HEK293 (cell line): ENCODE results near the gene SLC25A19.
"Not testable (repeated sequence)": the region's sequence is repeated elsewhere in the genome, so short reads cannot be mapped to it uniquely, and the experiment has no call there.

ENCODE experiments used
- CTCF ChIA-PET: fragments of 350-600 bp; formaldehyde crosslinking; extraction: SDS; loops from one replicate; lab custom pipeline; 2021; ENCODE audit warnings: antibody characterized with exemption; lab: Yijun Ruan, JAX
- POLR2A ChIA-PET: fragments of 300-600 bp; formaldehyde crosslinking; extraction: SDS; loops from one replicate; lab custom pipeline; 2020; ENCODE audit warnings: antibody characterized with exemption, inconsistent platforms; lab: Yijun Ruan, JAX
- H3K27ac ChIP-seq: fragments of 200-500 bp; sonication (Bioruptor generic); 2 replicates; pipeline ENCODE4 v1.5.1; 2014; ENCODE audit warnings: low read depth, low read length, control low read depth, inconsistent platforms; ENCODE audit errors: extremely low read depth
- H3K36me3 ChIP-seq, 2 experiments: fragments of 200-500 bp in 1 of 2; sonication (Bioruptor generic) in 1 of 2; 1 replicate in 1 of 2; 2 replicates in 1 of 2; pipeline ENCODE4 v1.5.1; 2014 to 2017; ENCODE audit warnings: inconsistent platforms in 2 of 2, low read length in 2 of 2; ENCODE audit not compliant: control insufficient read depth in 2 of 2, insufficient read depth in 1 of 2
- H3K4me1 ChIP-seq: fragments of 200-500 bp; sonication (Bioruptor generic); 2 replicates; pipeline ENCODE4 v1.5.1; 2014; ENCODE audit warnings: mild to moderate bottlenecking, low read length, inconsistent platforms; ENCODE audit not compliant: control insufficient read depth, insufficient read depth
- H3K4me3 ChIP-seq: 2 replicates; pipeline ENCODE4 v1.5.1; 2011; ENCODE audit warnings: low read depth, mild to moderate bottlenecking, control low read depth, low read length, moderate library complexity
- H3K9me3 ChIP-seq: fragments of 200-500 bp; sonication (Bioruptor generic); 2 replicates; pipeline ENCODE4 v1.5.1; 2014; ENCODE audit warnings: low read depth, low read length, inconsistent platforms; ENCODE audit not compliant: control insufficient read depth, insufficient read depth
- EGR2 ChIP-seq: fragments of 450-650 bp; formaldehyde crosslinking; IDR thresholded peaks from 2 replicates; pipeline ENCODE4 v1.5.1; 2016; ENCODE audit warnings: low read depth, missing biosample characterization, missing genetic modification characterization
- GLIS1 ChIP-seq: fragments of 450-650 bp; formaldehyde crosslinking; IDR thresholded peaks from 2 replicates; pipeline ENCODE4 v1.5.1; 2016; ENCODE audit warnings: missing biosample characterization, missing genetic modification characterization
- KLF1 ChIP-seq: fragments of 450-650 bp; formaldehyde crosslinking; IDR thresholded peaks from 2 replicates; pipeline ENCODE4 v1.5.1; 2016; ENCODE audit warnings: missing biosample characterization, missing genetic modification characterization
- KLF7 ChIP-seq: fragments of 450-650 bp; formaldehyde crosslinking; IDR thresholded peaks from 2 replicates; pipeline ENCODE4 v1.5.1; 2016; ENCODE audit warnings: missing biosample characterization, missing genetic modification characterization, borderline replicate concordance
- YY1 ChIP-seq: fragments of 450-650 bp; formaldehyde crosslinking; IDR thresholded peaks from 2 replicates; pipeline ENCODE4 v1.5.1; 2018; ENCODE audit warnings: missing biosample characterization, missing genetic modification characterization
- ZBTB17 ChIP-seq: fragments of 450-650 bp; formaldehyde crosslinking; IDR thresholded peaks from 2 replicates; pipeline ENCODE4 v1.5.1; 2016; ENCODE audit warnings: missing biosample characterization, missing genetic modification characterization
- ZIC2 ChIP-seq: fragments of 450-650 bp; formaldehyde crosslinking; IDR thresholded peaks from 2 replicates; pipeline ENCODE4 v1.5.1; 2016; ENCODE audit warnings: missing biosample characterization, missing genetic modification characterization
- ZNF121 ChIP-seq: fragments of 450-650 bp; formaldehyde crosslinking; IDR thresholded peaks from 2 replicates; pipeline ENCODE4 v1.5.1; 2016; ENCODE audit warnings: missing biosample characterization, missing genetic modification characterization
- ZNF175 ChIP-seq: fragments of 450-650 bp; formaldehyde crosslinking; IDR thresholded peaks from 2 replicates; pipeline ENCODE4 v1.5.1; 2016; ENCODE audit warnings: missing biosample characterization, missing genetic modification characterization
- ZNF211 ChIP-seq: fragments of 450-650 bp; formaldehyde crosslinking; IDR thresholded peaks from 2 replicates; pipeline ENCODE4 v1.5.1; 2016; ENCODE audit warnings: low read depth, missing biosample characterization, missing genetic modification characterization
- ZNF239 ChIP-seq: fragments of 450-650 bp; formaldehyde crosslinking; IDR thresholded peaks from 2 replicates; pipeline ENCODE4 v1.5.1; 2016; ENCODE audit warnings: missing biosample characterization, missing genetic modification characterization
- ZNF24 ChIP-seq: fragments of 450-650 bp; formaldehyde crosslinking; IDR thresholded peaks from 2 replicates; pipeline ENCODE4 v1.5.1; 2016; ENCODE audit warnings: missing biosample characterization, missing genetic modification characterization
- ZNF664 ChIP-seq: fragments of 450-650 bp; formaldehyde crosslinking; IDR thresholded peaks from 2 replicates; pipeline ENCODE4 v1.5.1; 2016; ENCODE audit warnings: missing biosample characterization, missing genetic modification characterization
- ZNF670 ChIP-seq: fragments of 450-650 bp; formaldehyde crosslinking; IDR thresholded peaks from 2 replicates; pipeline ENCODE4 v1.5.1; 2016; ENCODE audit warnings: missing biosample characterization, missing genetic modification characterization, low read depth
- ZNF792 ChIP-seq: fragments of 450-650 bp; formaldehyde crosslinking; IDR thresholded peaks from 2 replicates; pipeline ENCODE4 v1.5.1; 2016; ENCODE audit warnings: missing biosample characterization, missing genetic modification characterization
- ZNF830 ChIP-seq: fragments of 450-650 bp; IDR thresholded peaks from 2 replicates; pipeline ENCODE4 v1.5.0; 2018; ENCODE audit warnings: missing biosample characterization, missing genetic modification characterization, low read depth, mild to moderate bottlenecking, moderate library complexity
- TF ChIP-seq, protein P1 (sequence below): fragments of 450-650 bp; formaldehyde crosslinking; IDR thresholded peaks from 2 replicates; pipeline ENCODE4 v1.5.1; 2016; ENCODE audit warnings: missing biosample characterization, missing genetic modification characterization
- TF ChIP-seq, protein P2 (sequence below): fragments of 450-650 bp; formaldehyde crosslinking; IDR thresholded peaks from 2 replicates; pipeline ENCODE4 v1.5.1; 2016; ENCODE audit warnings: missing biosample characterization, missing genetic modification characterization

Gene SLC25A19

DNA sequence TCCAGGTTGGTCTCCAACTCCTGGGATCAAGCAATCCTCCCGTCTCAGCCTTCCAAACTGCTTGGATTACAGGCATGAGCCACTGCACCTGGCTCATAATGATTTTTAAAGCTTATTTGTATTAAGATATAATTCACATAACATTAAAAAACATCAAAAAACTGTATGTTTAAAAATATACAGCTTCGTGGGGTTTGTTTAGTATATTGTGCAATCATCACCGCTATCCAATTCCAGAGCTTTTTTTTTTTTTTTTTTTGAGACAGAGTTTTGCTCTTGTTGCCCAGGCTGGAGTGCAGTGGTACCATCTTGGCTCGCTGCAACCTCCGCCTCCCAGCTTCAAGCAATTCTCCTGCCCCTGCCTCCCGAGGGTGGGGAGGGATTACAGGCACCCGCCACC, 11.0 kb upstream of the SLC25A19 start:
- CTCF ChIA-PET = interaction anchor here (0.8 to 1.0 kb wide), 2 partner anchors 28 to 48 kb away, joined by 3 read pairs; no protein-coding TSS in a partner anchor
- TF ChIP-seq ZIC2 (tag by site-specific recombination) (no peak), ZBTB17 (no peak), KLF1 (tag by site-specific recombination) (no peak), GLIS1 (tag by site-specific recombination) (no peak), ZNF239 (no peak), YY1 (no peak), ZNF664 (no peak), ZNF830 (tag by site-specific recombination) (no peak), ZNF24 (no peak), EGR2 (tag by site-specific recombination) (no peak), ZNF792 (tag by site-specific recombination) (no peak), ZNF175 (tag by site-specific recombination) (no peak), ZNF670 (tag by site-specific recombination) (no peak), ZNF211 (tag by site-specific recombination) (no peak)
- POLR2A ChIA-PET = interaction anchor here (0.6 to 1.3 kb wide), 3 partner anchors 10 to 101 kb away, joined by 3 to 8 read pairs (median 4); partner anchors contain the start of gene SLC25A19
- Histone ChIP-seq H3K27ac (no peak overlapping the region), H3K4me1 (no peaks in the 10 kb centered on the region), H3K4me3 (no peak overlapping the region), H3K9me3 (no peaks in the 10 kb centered on the region), H3K36me3 (no peaks in the 10 kb centered on the region; a peak in 1 of 3 replicates)

DNA sequence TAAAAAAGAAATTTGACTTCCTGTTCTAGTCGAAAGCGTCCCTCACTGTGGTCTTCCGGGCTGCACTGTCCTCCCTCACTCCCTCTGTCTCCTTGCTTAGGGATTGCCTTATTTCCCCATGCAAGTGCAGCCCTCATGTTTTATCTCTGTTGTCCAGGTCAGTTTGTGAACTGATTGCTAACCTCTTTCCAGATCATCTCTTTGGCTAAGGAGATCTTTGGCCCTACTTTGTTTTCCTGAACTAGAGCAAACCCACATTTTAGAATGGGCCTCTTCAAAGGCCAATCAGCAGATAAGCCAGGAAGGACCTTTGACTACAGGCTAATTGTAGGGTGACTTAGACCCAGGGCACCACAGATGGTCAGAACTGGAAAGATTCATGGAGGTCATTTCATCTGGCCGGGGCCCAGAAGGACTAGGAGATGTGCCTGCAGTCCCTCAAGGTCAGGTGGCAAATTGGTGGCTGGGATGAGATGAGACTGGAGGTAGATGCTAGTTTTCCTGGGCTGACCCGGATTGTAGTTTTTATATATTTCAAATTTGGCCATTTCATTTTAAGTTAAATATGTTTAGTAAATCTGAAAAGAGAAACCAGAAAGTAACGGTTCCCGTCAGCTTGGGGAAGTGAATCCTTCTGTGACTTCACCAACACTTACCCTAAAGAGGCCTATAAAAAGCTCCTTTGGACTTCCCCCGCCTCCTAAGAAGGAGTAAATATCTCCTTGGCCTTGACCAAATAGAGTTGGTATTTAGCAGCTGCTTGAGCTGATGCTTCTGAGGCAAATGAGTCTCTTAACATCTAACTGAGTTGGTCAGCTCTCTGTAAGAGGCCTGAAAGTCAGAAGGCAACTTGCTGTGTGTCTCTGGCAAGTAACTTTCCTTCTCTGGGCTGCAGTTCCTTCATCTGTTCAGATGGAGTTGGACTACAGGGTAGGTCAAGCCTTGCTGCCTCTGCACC, 6.2 kb upstream of the SLC25A19 start:
- no peaks in the 10 kb centered on the region for H3K4me1 ChIP-seq
- H3K9me3 ChIP-seq = no peaks in the 10 kb centered on the region
- TF ChIP-seq KLF7 (tag by site-specific recombination) (no peak), ZNF121 (peak; percentile 7; the same call in 1 of the 2 replicates)
- ChIA-PET CTCF (interaction anchor here (0.6 kb wide), 3 partner anchors 25 to 296 kb away, joined by 4 to 6 read pairs (median 6); no protein-coding TSS in a partner anchor), POLR2A (interaction anchor here (0.9 kb wide), 1 partner anchor 110 kb away, joined by 10 read pairs; the partner anchor contains the start of gene GRB2)
- H3K4me3 ChIP-seq = no peak overlapping the region
- H3K36me3 ChIP-seq = no peaks in the 10 kb centered on the region; a peak in 1 of 3 replicates
- H3K27ac ChIP-seq = no peak overlapping the region

DNA sequence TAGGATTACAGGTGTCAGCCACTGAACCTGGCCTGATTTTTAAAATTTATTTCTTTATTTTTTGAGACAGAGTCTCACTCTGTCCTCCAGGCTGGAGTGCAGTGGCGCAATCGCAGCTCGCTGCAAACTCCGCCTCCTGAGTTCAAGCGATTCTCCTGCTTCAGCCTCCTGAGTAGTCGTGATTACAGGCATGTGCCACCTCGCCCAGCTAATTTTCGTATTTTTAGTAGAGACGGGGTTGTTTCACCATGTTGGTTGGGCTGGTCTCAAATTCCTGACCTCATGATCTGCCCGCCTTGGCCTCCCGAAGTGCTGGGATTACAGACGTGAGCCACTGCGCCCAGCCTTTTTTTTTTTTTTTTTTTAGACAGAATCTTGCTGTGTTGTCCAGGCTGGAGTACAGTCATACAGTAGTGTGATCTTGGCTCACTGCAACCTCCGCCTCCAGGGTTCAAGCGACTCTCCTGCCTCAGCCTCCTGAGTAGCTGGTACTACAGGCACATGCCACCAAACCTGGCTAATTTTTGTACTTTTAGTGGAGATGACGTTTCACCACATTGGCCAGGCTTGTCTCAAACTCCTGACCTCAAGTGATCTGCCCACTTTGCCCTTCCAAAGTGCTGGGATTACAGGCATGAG, 3.7 kb upstream of the SLC25A19 start:
- H3K4me1 ChIP-seq, H3K27ac ChIP-seq, H3K9me3 ChIP-seq, H3K4me3 ChIP-seq, H3K36me3 ChIP-seq: not testable (repeated sequence)
- ChIA-PET POLR2A (interaction anchor here (1.1 kb wide), 1 partner anchor 233 kb away, joined by 4 read pairs; the partner anchor contains the start of gene LLGL2), CTCF (interaction anchor here (0.6 to 1.3 kb wide), 3 partner anchors 21 to 219 kb away, joined by 3 to 4 read pairs (median 3); no protein-coding TSS in a partner anchor)
- peak; percentile 68; the same call in 1 of the 2 replicates for TF ChIP-seq ZNF121

DNA sequence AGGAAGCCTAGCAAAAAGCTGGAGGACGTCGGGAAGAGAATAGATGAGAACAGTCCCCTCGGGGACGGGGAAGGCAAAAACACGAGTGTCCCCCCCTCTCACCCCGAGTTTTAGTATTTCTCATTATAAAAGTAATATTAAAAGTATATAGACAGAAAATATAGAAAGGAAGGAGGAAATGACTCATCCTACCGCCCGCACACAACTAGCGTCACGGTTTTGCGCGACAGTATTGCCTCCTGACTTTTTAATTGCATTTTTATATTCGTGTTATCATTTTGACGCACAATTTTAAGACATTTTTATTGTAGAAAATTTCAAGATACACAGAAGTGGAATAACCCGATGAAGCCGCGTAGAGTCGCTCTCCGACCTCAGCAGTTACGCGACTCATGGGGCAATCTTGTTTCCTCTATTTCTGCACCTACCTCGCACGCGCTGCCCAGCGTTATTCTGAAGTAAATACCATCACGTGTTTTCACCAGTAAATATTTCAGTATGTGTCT, 652 bp upstream of the SLC25A19 start:
- H3K4me3 ChIP-seq = peak overlapping the region; percentile 48
- H3K4me1 ChIP-seq = peaks cover 4% of the 10 kb centered on the region; the same call in 1 of the 2 replicates
- peak overlapping the region; percentile 37; the same call in 1 of the 2 replicates for H3K27ac ChIP-seq
- peaks cover 10 to 18% of the 10 kb centered on the region in 2 experiments for H3K36me3 ChIP-seq
- ChIA-PET POLR2A (interaction anchor here (0.6 to 2.7 kb wide), 53 partner anchors 8 to 566 kb away, joined by 3 to 111 read pairs (median 5); partner anchors contain the start of genes ARMC7, FDXR, GGA3 and GRB2), CTCF (interaction anchor here (0.6 to 2.2 kb wide), 16 partner anchors 8 to 312 kb away, joined by 3 to 22 read pairs (median 5); partner anchors contain the start of genes MIF4GD and MRPS7)
- H3K9me3 ChIP-seq = no peaks in the 10 kb centered on the region
- TF ChIP-seq, protein P1, sequence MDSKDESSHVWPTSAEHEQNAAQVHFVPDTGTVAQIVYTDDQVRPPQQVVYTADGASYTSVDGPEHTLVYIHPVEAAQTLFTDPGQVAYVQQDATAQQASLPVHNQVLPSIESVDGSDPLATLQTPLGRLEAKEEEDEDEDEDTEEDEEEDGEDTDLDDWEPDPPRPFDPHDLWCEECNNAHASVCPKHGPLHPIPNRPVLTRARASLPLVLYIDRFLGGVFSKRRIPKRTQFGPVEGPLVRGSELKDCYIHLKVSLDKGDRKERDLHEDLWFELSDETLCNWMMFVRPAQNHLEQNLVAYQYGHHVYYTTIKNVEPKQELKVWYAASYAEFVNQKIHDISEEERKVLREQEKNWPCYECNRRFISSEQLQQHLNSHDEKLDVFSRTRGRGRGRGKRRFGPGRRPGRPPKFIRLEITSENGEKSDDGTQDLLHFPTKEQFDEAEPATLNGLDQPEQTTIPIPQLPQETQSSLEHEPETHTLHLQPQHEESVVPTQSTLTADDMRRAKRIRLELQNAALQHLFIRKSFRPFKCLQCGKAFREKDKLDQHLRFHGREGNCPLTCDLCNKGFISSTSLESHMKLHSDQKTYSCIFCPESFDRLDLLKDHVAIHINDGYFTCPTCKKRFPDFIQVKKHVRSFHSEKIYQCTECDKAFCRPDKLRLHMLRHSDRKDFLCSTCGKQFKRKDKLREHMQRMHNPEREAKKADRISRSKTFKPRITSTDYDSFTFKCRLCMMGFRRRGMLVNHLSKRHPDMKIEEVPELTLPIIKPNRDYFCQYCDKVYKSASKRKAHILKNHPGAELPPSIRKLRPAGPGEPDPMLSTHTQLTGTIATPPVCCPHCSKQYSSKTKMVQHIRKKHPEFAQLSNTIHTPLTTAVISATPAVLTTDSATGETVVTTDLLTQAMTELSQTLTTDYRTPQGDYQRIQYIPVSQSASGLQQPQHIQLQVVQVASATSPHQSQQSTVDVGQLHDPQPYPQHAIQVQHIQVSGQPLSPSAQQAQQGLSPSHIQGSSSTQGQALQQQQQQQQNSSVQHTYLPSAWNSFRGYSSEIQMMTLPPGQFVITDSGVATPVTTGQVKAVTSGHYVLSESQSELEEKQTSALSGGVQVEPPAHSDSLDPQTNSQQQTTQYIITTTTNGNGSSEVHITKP (tag by site-specific recombination) = peak; percentile 35; the same call in 1 of the 2 replicates
- TF ChIP-seq, protein P2, sequence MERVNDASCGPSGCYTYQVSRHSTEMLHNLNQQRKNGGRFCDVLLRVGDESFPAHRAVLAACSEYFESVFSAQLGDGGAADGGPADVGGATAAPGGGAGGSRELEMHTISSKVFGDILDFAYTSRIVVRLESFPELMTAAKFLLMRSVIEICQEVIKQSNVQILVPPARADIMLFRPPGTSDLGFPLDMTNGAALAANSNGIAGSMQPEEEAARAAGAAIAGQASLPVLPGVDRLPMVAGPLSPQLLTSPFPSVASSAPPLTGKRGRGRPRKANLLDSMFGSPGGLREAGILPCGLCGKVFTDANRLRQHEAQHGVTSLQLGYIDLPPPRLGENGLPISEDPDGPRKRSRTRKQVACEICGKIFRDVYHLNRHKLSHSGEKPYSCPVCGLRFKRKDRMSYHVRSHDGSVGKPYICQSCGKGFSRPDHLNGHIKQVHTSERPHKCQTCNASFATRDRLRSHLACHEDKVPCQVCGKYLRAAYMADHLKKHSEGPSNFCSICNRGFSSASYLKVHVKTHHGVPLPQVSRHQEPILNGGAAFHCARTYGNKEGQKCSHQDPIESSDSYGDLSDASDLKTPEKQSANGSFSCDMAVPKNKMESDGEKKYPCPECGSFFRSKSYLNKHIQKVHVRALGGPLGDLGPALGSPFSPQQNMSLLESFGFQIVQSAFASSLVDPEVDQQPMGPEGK (tag by site-specific recombination) = peak; percentile 23; the same call in 1 of the 2 replicates
- 0 out of 2 replicates have a peak, but pooled peaks have one; percentile 37 for TF ChIP-seq ZNF24
